HEK293 (cell line): ENCODE data around the gene RASGRF2.

Experiments
- CTCF ChIA-PET: fragments of 350-600 bp; formaldehyde crosslinking; extraction: SDS; loops from one replicate; lab custom pipeline; 2021; ENCODE audit warnings: antibody characterized with exemption; lab: Yijun Ruan, JAX
- POLR2A ChIA-PET: fragments of 300-600 bp; formaldehyde crosslinking; extraction: SDS; loops from one replicate; lab custom pipeline; 2020; ENCODE audit warnings: antibody characterized with exemption, inconsistent platforms; lab: Yijun Ruan, JAX
- H3K27ac ChIP-seq: fragments of 200-500 bp; sonication (Bioruptor generic); 2 replicates; pipeline ENCODE4 v1.5.1; 2014; ENCODE audit warnings: low read depth, low read length, control low read depth, inconsistent platforms; ENCODE audit errors: extremely low read depth
- H3K36me3 ChIP-seq, 2 experiments: fragments of 200-500 bp in 1 of 2; sonication (Bioruptor generic) in 1 of 2; 1 replicate in 1 of 2; 2 replicates in 1 of 2; pipeline ENCODE4 v1.5.1; 2014 to 2017; ENCODE audit warnings: inconsistent platforms in 2 of 2, low read length in 2 of 2; ENCODE audit not compliant: control insufficient read depth in 2 of 2, insufficient read depth in 1 of 2
- H3K4me1 ChIP-seq: fragments of 200-500 bp; sonication (Bioruptor generic); 2 replicates; pipeline ENCODE4 v1.5.1; 2014; ENCODE audit warnings: mild to moderate bottlenecking, low read length, inconsistent platforms; ENCODE audit not compliant: control insufficient read depth, insufficient read depth
- H3K4me3 ChIP-seq: 2 replicates; pipeline ENCODE4 v1.5.1; 2011; ENCODE audit warnings: low read depth, mild to moderate bottlenecking, control low read depth, low read length, moderate library complexity
- H3K9me3 ChIP-seq: fragments of 200-500 bp; sonication (Bioruptor generic); 2 replicates; pipeline ENCODE4 v1.5.1; 2014; ENCODE audit warnings: low read depth, low read length, inconsistent platforms; ENCODE audit not compliant: control insufficient read depth, insufficient read depth
- MEIS1 ChIP-seq: sonication (generic); formaldehyde crosslinking; IDR thresholded peaks from 2 replicates; pipeline ENCODE4 v1.8.1; 2022; ENCODE audit warnings: missing genetic modification reagents, mild to moderate bottlenecking, borderline replicate concordance
- PRDM1 ChIP-seq: fragments of 450-650 bp; formaldehyde crosslinking; IDR thresholded peaks from 2 replicates; pipeline ENCODE4; 2016; ENCODE audit warnings: missing biosample characterization, missing genetic modification characterization
- PRDM6 ChIP-seq: fragments of 450-650 bp; formaldehyde crosslinking; IDR thresholded peaks from 2 replicates; pipeline ENCODE4 v1.5.1; 2017; ENCODE audit warnings: missing biosample characterization, missing genetic modification characterization
- SCRT2 ChIP-seq: fragments of 450-650 bp; formaldehyde crosslinking; IDR thresholded peaks from 2 replicates; pipeline ENCODE4 v1.5.1; 2016; ENCODE audit warnings: missing biosample characterization, missing genetic modification characterization
- YY1 ChIP-seq: fragments of 450-650 bp; formaldehyde crosslinking; IDR thresholded peaks from 2 replicates; pipeline ENCODE4 v1.5.1; 2018; ENCODE audit warnings: missing biosample characterization, missing genetic modification characterization
- ZBTB1 ChIP-seq: fragments of 450-650 bp; formaldehyde crosslinking; IDR thresholded peaks from 2 replicates; pipeline ENCODE4 v1.5.1; 2016; ENCODE audit warnings: missing biosample characterization, missing genetic modification characterization
- ZNF146 ChIP-seq: fragments of 450-650 bp; formaldehyde crosslinking; IDR thresholded peaks from 2 replicates; pipeline ENCODE4 v1.5.1; 2016; ENCODE audit warnings: missing biosample characterization, missing genetic modification characterization
- ZNF175 ChIP-seq: fragments of 450-650 bp; formaldehyde crosslinking; IDR thresholded peaks from 2 replicates; pipeline ENCODE4 v1.5.1; 2016; ENCODE audit warnings: missing biosample characterization, missing genetic modification characterization
- ZNF274 ChIP-seq, 2 experiments: fragments of 200-500 bp in 1 of 2; fragments of 450-650 bp in 1 of 2; sonication (Bioruptor generic) in 1 of 2; formaldehyde crosslinking in 1 of 2; IDR thresholded peaks; 2 replicates each; pipeline versions ENCODE4 v1.5.1 to v1.6.1; 2014 to 2016; ENCODE audit warnings: borderline replicate concordance in 1 of 2, inconsistent platforms in 1 of 2, low read length in 1 of 2, missing biosample characterization in 1 of 2, missing genetic modification characterization in 1 of 2
- ZNF473 ChIP-seq: fragments of 450-650 bp; formaldehyde crosslinking; IDR thresholded peaks from 2 replicates; pipeline ENCODE4 v1.5.1; 2017; ENCODE audit warnings: missing biosample characterization, missing genetic modification characterization
- ZNF501 ChIP-seq: fragments of 450-650 bp; formaldehyde crosslinking; IDR thresholded peaks from 2 replicates; pipeline ENCODE4 v1.5.1; 2016; ENCODE audit warnings: missing biosample characterization, missing genetic modification characterization
- ZNF529 ChIP-seq: fragments of 450-650 bp; formaldehyde crosslinking; IDR thresholded peaks from 2 replicates; pipeline ENCODE4 v1.5.1; 2017; ENCODE audit warnings: missing genetic modification characterization, missing biosample characterization; ENCODE audit not compliant: insufficient replicate concordance
- ZNF530 ChIP-seq: fragments of 450-650 bp; formaldehyde crosslinking; IDR thresholded peaks from 2 replicates; pipeline ENCODE4 v1.5.1; 2016; ENCODE audit warnings: low read depth, missing biosample characterization, missing genetic modification characterization
- ZNF585B ChIP-seq: fragments of 450-650 bp; formaldehyde crosslinking; IDR thresholded peaks from 2 replicates; pipeline ENCODE4 v1.5.1; 2016; ENCODE audit warnings: missing biosample characterization, missing genetic modification characterization
- ZNF658 ChIP-seq: fragments of 450-650 bp; formaldehyde crosslinking; IDR thresholded peaks from 2 replicates; pipeline ENCODE4; 2016; ENCODE audit warnings: missing biosample characterization, missing genetic modification characterization
- ZNF660 ChIP-seq: fragments of 450-650 bp; IDR thresholded peaks from 2 replicates; pipeline ENCODE4 v1.5.1; 2018; ENCODE audit warnings: missing biosample characterization, mild to moderate bottlenecking, missing genetic modification characterization
- ZNF677 ChIP-seq: fragments of 450-650 bp; IDR thresholded peaks from 2 replicates; pipeline ENCODE4 v1.5.0; 2018; ENCODE audit warnings: missing biosample characterization, mild to moderate bottlenecking, missing genetic modification characterization, moderate library complexity
- ZNF707 ChIP-seq: fragments of 450-650 bp; formaldehyde crosslinking; IDR thresholded peaks from 2 replicates; pipeline ENCODE4 v1.5.1; 2016; ENCODE audit warnings: missing biosample characterization, missing genetic modification characterization
- ZNF768 ChIP-seq: fragments of 450-650 bp; formaldehyde crosslinking; IDR thresholded peaks from 2 replicates; pipeline ENCODE4 v1.5.1; 2018; ENCODE audit warnings: missing biosample characterization, mild to moderate bottlenecking, missing genetic modification characterization
- TF ChIP-seq, protein P1 (sequence below): fragments of 450-650 bp; formaldehyde crosslinking; optimal IDR thresholded peaks from 2 replicates; pipeline ENCODE3; 2016; ENCODE audit warnings: missing biosample characterization, mild to moderate bottlenecking, missing genetic modification characterization
- TF ChIP-seq, protein P2 (sequence below): IDR thresholded peaks from 2 replicates; pipeline ENCODE4 v1.6.1; 2011; ENCODE audit warnings: mild to moderate bottlenecking, low read depth, low read length, borderline replicate concordance
- TF ChIP-seq, protein P3 (sequence below): fragments of 450-650 bp; formaldehyde crosslinking; IDR thresholded peaks from 2 replicates; pipeline ENCODE4 v1.5.1; 2016; ENCODE audit warnings: missing biosample characterization, missing genetic modification characterization
- TF ChIP-seq, protein P4 (sequence below): fragments of 450-650 bp; formaldehyde crosslinking; IDR thresholded peaks from 2 replicates; pipeline ENCODE4 v1.5.1; 2016; ENCODE audit warnings: missing biosample characterization, missing genetic modification characterization

The RASGRF2 gene

DNA sequence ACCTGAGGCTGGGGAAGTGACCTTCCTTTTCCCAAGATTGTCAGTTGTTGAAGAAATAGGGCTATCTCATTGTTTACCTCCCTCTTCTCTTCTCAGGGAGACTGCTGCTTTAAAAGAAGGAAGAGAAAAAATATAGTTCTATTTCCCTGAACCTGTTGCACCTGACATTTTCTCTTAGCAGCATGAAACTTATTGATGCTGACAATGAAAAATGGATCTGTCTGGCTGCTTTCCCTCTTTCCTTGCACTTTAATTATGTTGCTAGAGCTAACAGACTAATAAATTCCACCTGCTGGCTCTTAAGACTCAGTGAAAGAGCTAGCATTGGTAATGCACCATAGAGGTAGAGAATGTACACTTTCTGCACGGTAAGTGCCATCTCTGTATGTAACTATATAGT is 266.8 kb downstream of the RASGRF2 start:
- POLR2A ChIA-PET = no interaction called here
- TF ChIP-seq ZNF707 (tag by site-specific recombination) (no peak), SCRT2 (peak; percentile 62)
- no peaks in the 10 kb centered on the region for H3K4me1 ChIP-seq
- no peaks in the 10 kb centered on the region for H3K9me3 ChIP-seq
- no peaks in the 10 kb centered on the region for H3K36me3 ChIP-seq
- no peak overlapping the region for H3K4me3 ChIP-seq
- H3K27ac ChIP-seq = no peak overlapping the region
- CTCF ChIA-PET = interaction anchor here (0.6 to 1.0 kb wide), 2 partner anchors 27 to 948 kb away, joined by 3 read pairs; no protein-coding TSS in a partner anchor

- ChIA-PET POLR2A (no interaction called here), CTCF (no interaction called here)
- TF ChIP-seq, protein P1, sequence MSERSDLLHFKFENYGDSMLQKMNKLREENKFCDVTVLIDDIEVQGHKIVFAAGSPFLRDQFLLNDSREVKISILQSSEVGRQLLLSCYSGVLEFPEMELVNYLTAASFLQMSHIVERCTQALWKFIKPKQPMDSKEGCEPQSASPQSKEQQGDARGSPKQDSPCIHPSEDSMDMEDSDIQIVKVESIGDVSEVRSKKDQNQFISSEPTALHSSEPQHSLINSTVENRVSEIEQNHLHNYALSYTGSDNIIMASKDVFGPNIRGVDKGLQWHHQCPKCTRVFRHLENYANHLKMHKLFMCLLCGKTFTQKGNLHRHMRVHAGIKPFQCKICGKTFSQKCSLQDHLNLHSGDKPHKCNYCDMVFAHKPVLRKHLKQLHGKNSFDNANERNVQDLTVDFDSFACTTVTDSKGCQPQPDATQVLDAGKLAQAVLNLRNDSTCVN (tag by site-specific recombination) = no peak
- TF ChIP-seq ZNF175 = no peak
- no peak for TF ChIP-seq YY1 (tag by site-specific recombination)
- no peak for TF ChIP-seq ZNF501
- no peak for TF ChIP-seq ZNF274 (IDR thresholded peaks at IDR 0.05; ENCODE audit: low read length)
- no peak for TF ChIP-seq ZNF274 (tag by site-specific recombination; IDR thresholded peaks at IDR 0.05; ENCODE audit: borderline replicate concordance)
- no peak for TF ChIP-seq ZNF658 (tag by site-specific recombination)
- TF ChIP-seq ZNF473 = no peak
- TF ChIP-seq ZNF585B (tag by site-specific recombination) = no peak
- TF ChIP-seq PRDM6 (tag by site-specific recombination) = no peak
- TF ChIP-seq, protein P2, sequence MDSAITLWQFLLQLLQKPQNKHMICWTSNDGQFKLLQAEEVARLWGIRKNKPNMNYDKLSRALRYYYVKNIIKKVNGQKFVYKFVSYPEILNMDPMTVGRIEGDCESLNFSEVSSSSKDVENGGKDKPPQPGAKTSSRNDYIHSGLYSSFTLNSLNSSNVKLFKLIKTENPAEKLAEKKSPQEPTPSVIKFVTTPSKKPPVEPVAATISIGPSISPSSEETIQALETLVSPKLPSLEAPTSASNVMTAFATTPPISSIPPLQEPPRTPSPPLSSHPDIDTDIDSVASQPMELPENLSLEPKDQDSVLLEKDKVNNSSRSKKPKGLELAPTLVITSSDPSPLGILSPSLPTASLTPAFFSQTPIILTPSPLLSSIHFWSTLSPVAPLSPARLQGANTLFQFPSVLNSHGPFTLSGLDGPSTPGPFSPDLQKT = no peak
- TF ChIP-seq ZNF529 = no peak
- no peak for TF ChIP-seq PRDM1 (tag by site-specific recombination)
- TF ChIP-seq ZNF146 (tag by site-specific recombination) = no peak
- no peak for TF ChIP-seq ZNF768 (tag by site-specific recombination)
- TF ChIP-seq, all 188 proteins: peak for 0
- Histone ChIP-seq H3K4me3 (no peak overlapping the region), H3K36me3 (no peaks in the 10 kb centered on the region), H3K4me1 (no peaks in the 10 kb centered on the region), H3K9me3 (no peaks in the 10 kb centered on the region), H3K27ac (no peak overlapping the region)
Measured at GRCh38 chr5:81228084-81228483, 267.9 kb downstream of the RASGRF2 start.

DNA sequence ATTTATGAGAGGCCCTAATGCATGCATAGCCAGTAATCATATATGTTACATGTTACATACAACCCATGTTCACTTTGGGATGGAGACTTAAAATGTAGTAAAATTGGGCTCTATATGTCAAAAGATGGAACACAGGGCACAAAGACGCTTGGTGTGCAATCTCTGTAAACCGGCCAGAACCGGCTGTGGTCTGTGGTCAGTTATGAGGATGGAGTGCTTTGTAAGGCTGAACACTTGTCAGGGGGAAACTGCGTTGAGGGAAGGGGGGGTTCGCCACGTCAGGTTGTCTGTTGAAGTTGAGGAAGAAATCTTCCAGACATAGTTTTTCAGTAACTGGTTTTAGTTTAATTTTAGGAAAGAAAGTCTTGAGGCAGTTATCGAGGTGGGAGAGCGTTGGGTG is 270.3 kb downstream of the RASGRF2 start:
- Histone ChIP-seq H3K9me3 (no peaks in the 10 kb centered on the region), H3K27ac (no peak overlapping the region), H3K36me3 (no peaks in the 10 kb centered on the region), H3K4me3 (no peak overlapping the region), H3K4me1 (no peaks in the 10 kb centered on the region)
- TF ChIP-seq, protein P3, sequence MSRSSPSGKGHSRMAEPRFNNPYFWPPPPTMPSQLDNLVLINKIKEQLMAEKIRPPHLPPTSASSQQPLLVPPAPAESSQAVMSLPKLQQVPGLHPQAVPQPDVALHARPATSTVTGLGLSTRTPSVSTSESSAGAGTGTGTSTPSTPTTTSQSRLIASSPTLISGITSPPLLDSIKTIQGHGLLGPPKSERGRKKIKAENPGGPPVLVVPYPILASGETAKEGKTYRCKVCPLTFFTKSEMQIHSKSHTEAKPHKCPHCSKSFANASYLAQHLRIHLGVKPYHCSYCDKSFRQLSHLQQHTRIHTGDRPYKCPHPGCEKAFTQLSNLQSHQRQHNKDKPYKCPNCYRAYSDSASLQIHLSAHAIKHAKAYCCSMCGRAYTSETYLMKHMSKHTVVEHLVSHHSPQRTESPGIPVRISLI = no peak
- no peak for TF ChIP-seq ZNF677
- no peak for TF ChIP-seq ZNF530
- TF ChIP-seq, protein P4, sequence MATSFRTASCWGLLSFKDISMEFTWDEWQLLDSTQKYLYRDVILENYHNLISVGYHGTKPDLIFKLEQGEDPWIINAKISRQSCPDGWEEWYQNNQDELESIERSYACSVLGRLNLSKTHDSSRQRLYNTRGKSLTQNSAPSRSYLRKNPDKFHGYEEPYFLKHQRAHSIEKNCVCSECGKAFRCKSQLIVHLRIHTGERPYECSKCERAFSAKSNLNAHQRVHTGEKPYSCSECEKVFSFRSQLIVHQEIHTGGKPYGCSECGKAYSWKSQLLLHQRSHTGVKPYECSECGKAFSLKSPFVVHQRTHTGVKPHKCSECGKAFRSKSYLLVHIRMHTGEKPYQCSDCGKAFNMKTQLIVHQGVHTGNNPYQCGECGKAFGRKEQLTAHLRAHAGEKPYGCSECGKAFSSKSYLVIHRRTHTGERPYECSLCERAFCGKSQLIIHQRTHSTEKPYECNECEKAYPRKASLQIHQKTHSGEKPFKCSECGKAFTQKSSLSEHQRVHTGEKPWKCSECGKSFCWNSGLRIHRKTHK = no peak
- no peak for TF ChIP-seq ZBTB1
- TF ChIP-seq ZNF660 (tag by site-specific recombination) = no peak
- TF ChIP-seq MEIS1 (CRISPR knock-in tag) = no peak
- CTCF ChIA-PET = no interaction called here
- POLR2A ChIA-PET = no interaction called here
